BLaER1 treated with 17β-estradiol and CSF1 and Interleukin-3, amounts not matched to agents 10 nM and 100 nM (cell line): Measurements from ENCODE around the gene FAM227A.
"Not testable (repeated sequence)": the region's sequence is repeated elsewhere in the genome, so short reads cannot be mapped to it uniquely, and the experiment has no call there.

Source experiments
- H3K27ac ChIP-seq, 11 experiments: shearing (Covaris generic); formaldehyde crosslinking; 2 replicates each; pipeline ENCODE4 v1.8.1; 2022
- H3K27me3 ChIP-seq, 11 experiments: shearing (Covaris generic); formaldehyde crosslinking; 2 replicates each; pipeline ENCODE4 v1.8.1; 2022
- H3K36me3 ChIP-seq, 11 experiments: shearing (Covaris generic); formaldehyde crosslinking; 2 replicates each; pipeline ENCODE4 v1.8.1; 2022
- H3K4me1 ChIP-seq, 10 experiments: shearing (Covaris generic); formaldehyde crosslinking; 2 replicates each; pipeline ENCODE4 v1.8.1; 2022
- H3K4me2 ChIP-seq, 11 experiments: shearing (Covaris generic); formaldehyde crosslinking; 2 replicates each; pipeline ENCODE4 v1.8.1; 2022
- H3K4me3 ChIP-seq, 10 experiments: shearing (Covaris generic); formaldehyde crosslinking; 2 replicates each; pipeline ENCODE4 v1.8.1; 2022
- H3K9ac ChIP-seq, 11 experiments: shearing (Covaris generic); formaldehyde crosslinking; 2 replicates each; pipeline ENCODE4 v1.8.1; 2022
- H3K9me3 ChIP-seq, 11 experiments: shearing (Covaris generic); formaldehyde crosslinking; replicated peaks in 1 of 11; 2 replicates each; pipeline ENCODE4 v1.8.1; 2022
- H4K20me1 ChIP-seq, 11 experiments: shearing (Covaris generic); formaldehyde crosslinking; 2 replicates each; pipeline ENCODE4 v1.8.1; 2022
- Cebpa-rat ChIP-seq, 11 experiments: shearing (Covaris generic); IDR thresholded peaks; 2 replicates each; pipeline ENCODE4 v1.8.1; 2022

The FAM227A gene

DNA sequence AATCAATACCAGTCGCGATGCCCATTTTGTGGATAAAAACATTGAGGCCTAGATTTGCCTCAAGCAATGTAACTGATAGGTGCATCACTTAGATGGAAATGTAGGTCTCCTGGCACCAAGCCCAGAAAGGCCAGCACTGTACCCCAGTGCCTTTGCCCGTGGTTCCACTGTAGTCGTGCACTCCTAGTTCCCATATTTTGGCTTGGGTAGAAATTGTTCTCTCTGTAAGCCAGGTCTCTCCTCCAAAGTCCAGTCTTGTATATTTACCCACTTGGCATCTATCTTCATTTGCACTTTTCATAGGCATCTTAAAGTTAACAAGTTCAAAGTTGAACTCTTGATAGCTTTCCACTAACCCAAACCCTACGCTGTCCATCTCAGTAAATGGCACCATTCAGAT lies 44.6 kb downstream of the FAM227A start:
- Histone ChIP-seq H3K4me3 (no peak overlapping the region), H3K4me2 (no peak overlapping the region), H4K20me1 (no peaks in the 10 kb centered on the region; a peak in 1 of 22 replicates), H3K27me3 (no peaks in the 10 kb centered on the region), H3K36me3 (no peaks in the 10 kb centered on the region), H3K4me1 (peaks cover 0 to 3% (median 0%) of the 10 kb centered on the region in 10 experiments; a peak in 2 of 20 replicates), H3K27ac (no peak overlapping the region), H3K9me3 (no peaks in the 10 kb centered on the region), H3K9ac (no peak overlapping the region)
- TF ChIP-seq Cebpa-rat (IDR thresholded peaks at IDR 0.05), result no peak

DNA sequence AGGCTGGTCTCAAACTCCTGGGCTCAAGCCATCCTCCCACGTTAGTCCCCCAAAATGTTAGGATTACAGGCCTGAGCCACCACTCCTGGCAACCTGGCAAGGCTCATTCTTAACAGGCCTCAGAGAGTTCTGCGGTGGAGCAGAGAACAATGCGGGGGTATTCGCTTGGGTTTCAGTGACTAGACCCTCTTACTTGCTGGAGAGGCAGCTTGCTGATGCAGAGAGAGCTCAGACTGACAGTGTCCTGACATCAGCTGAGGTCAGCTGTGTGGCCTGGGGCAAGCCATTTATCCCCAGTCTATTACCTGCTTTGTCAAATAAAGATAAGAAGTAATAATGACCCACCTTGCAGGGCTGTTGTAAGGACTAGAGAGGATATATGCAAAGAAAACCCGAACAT lies 46.0 kb downstream of the FAM227A start:
- Histone ChIP-seq H3K9ac (no peak overlapping the region), H4K20me1 (no peaks in the 10 kb centered on the region; a peak in 1 of 22 replicates), H3K4me2 (no peak overlapping the region), H3K27ac (no peak overlapping the region), H3K4me1 (peaks cover 0 to 7% (median 0%) of the 10 kb centered on the region in 10 experiments; a peak in 2 of 20 replicates), H3K27me3 (no peaks in the 10 kb centered on the region), H3K4me3 (no peak overlapping the region), H3K9me3 (no peaks in the 10 kb centered on the region), H3K36me3 (no peaks in the 10 kb centered on the region)
- TF ChIP-seq Cebpa-rat (IDR thresholded peaks at IDR 0.05), result no peak

DNA sequence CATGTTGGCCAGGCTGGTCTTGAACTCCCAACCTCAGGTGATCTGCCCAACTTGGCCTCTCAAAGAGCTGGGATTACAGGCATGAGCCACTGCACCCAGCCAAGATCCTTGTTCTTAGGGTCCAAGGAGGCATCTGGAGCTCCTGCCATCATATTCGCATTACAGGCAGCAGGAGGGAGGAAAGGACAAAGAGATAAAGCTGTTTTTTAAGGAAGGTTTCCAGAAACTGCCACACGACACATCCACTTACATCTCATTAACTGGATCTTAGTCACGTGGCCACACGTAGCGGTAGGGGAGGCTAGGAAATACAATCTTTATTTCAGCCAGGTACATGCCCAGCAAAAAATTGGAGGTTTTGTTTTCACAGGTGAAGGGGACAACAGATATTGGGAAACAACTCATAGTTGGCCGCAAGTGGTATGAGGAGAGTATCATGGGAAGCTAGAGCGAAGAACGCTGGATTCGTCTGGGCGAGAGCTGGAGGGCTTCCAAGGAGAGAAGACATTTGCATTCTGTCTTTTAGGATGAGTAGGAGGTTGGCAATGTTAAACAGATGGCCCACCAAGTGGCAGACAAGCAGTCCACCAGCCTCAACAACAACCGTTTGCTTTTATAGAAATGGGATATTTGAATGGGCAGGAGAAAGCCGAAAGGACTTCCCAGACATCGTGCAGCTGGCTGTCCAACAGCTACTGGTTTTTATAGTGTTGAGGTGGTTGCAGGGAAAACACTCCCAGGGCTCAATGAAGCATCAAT lies 47.0 kb downstream of the FAM227A start:
- no peak overlapping the region for H3K9ac ChIP-seq
- H3K4me3 ChIP-seq, result no peak overlapping the region
- no peaks in the 10 kb centered on the region for H3K9me3 ChIP-seq
- H3K36me3 ChIP-seq, result no peaks in the 10 kb centered on the region
- no peaks in the 10 kb centered on the region; a peak in 1 of 22 replicates for H4K20me1 ChIP-seq
- TF ChIP-seq Cebpa-rat (IDR thresholded peaks at IDR 0.05), result no peak
- peaks cover 0 to 7% (median 0%) of the 10 kb centered on the region in 10 experiments; a peak in 2 of 20 replicates for H3K4me1 ChIP-seq
- no peak overlapping the region for H3K4me2 ChIP-seq
- H3K27ac ChIP-seq, result no peak overlapping the region
- H3K27me3 ChIP-seq, result no peaks in the 10 kb centered on the region

DNA sequence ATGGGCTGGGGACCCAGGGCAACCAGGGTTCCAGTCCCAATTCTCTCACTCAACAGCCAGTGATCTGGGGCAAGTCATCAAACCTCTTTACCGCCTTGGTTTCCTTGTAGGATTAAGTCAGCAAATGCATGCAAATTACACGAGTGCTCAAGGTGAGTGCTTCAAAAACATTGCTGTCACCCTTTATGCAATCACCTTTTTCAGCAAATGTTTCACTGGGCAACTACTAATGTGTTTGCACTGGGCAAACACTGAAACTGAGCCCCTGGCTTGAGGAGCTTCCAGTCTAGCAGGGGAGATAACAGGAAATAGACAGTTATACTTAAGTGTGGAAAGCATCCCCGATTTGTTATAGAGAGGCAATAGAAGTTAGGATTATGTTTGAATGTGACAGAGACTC lies 48.5 kb downstream of the FAM227A start:
- H3K27ac ChIP-seq, result no peak overlapping the region
- H4K20me1 ChIP-seq, result no peaks in the 10 kb centered on the region
- no peak overlapping the region for H3K4me3 ChIP-seq

DNA sequence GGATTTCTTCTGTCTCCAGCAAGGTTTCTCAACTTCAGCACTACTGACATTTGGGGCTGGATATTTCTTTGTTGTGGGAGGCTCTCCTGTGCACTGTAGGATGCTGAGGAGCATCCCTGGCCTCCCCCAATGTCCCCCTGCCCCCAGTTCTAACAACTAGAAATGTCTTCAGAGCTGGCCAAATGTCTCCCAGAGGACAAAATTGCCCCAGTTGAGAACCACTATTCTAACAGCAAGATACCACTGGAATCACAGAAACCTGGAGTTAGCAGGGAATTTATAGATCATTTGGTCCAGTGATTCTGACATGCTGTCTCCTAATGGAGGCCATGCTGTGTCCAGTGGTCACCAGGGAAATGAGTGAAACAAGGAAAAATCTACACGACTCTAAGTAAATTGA lies 54.0 kb downstream of the FAM227A start:
- Histone ChIP-seq H3K36me3 (no peaks in the 10 kb centered on the region; a peak in 1 of 22 replicates), H3K9ac (no peak overlapping the region), H3K9me3 (no peaks in the 10 kb centered on the region), H3K4me2 (no peak overlapping the region), H3K27me3 (no peaks in the 10 kb centered on the region), H3K4me1 (peaks cover 0 to 7% (median 0%) of the 10 kb centered on the region in 10 experiments; a peak in 2 of 20 replicates), H4K20me1 (no peaks in the 10 kb centered on the region), H3K4me3 (no peak overlapping the region), H3K27ac (no peak overlapping the region)
- TF ChIP-seq Cebpa-rat (IDR thresholded peaks at IDR 0.05), result no peak

More for the DNA sequence above, 48.5 kb downstream of the FAM227A start:
- TF ChIP-seq Cebpa-rat (IDR thresholded peaks at IDR 0.05), result no peak
- peaks cover 0 to 7% (median 0%) of the 10 kb centered on the region in 10 experiments; a peak in 2 of 20 replicates for H3K4me1 ChIP-seq
- no peaks in the 10 kb centered on the region for H3K27me3 ChIP-seq
- H3K36me3 ChIP-seq, result no peaks in the 10 kb centered on the region
- H3K9me3 ChIP-seq, result no peaks in the 10 kb centered on the region
- no peak overlapping the region for H3K4me2 ChIP-seq
- no peak overlapping the region for H3K9ac ChIP-seq

DNA sequence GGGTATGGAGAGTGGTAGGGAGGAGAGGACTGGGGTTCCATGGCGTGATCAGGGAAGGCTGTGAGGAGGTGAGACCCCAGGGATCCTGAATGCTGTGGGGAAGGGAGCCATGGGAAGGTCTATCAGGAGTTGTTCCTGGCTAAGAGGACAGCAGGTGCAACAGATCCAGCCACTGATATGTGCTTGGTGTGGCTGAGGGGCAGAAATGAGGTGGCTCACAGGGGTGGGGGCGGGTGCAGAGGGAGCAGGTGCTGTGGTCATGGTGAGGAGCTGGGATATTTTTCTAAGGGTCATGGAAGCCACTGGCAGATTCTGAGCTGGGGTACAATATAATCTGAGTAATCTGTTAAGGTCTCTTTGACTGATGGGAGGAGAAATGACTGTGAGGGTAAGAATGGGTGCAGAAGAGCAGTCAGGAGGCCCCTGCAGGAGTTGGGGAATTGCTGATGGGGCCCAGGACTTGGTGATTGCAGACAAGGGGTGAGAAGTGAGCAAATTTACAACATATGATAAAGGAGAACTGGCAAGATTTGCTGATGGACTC lies 54.9 kb downstream of the FAM227A start:
- H3K9ac ChIP-seq, result no peak overlapping the region
- no peaks in the 10 kb centered on the region; a peak in 1 of 22 replicates for H3K36me3 ChIP-seq
- peaks cover 0 to 3% (median 0%) of the 10 kb centered on the region in 10 experiments; a peak in 2 of 20 replicates for H3K4me1 ChIP-seq
- no peaks in the 10 kb centered on the region for H3K27me3 ChIP-seq
- H3K9me3 ChIP-seq, result no peaks in the 10 kb centered on the region
- H3K27ac ChIP-seq, result no peak overlapping the region
- no peak for TF ChIP-seq Cebpa-rat (IDR thresholded peaks at IDR 0.05)
- no peak overlapping the region for H3K4me2 ChIP-seq
- H4K20me1 ChIP-seq, result no peaks in the 10 kb centered on the region
- H3K4me3 ChIP-seq, result no peak overlapping the region

DNA sequence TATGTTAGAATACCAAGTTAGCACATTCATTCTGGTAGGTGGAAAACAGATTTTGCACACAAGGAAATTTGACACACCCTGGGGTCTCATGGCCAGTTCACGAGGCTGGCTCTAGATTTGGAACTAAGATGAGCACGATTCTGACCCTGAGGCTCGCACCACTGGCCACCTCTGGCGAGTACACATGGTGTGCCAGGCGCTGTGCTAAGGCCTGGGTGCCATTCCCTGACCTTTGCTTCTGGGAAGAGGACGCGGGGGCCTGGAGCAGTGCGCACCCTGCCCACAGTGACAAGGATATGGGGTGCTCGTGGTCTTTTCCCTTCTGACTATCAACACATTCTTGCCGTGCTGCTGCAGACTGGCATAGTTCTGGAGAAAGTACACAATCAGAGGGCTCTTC lies 56.7 kb downstream of the FAM227A start:
- H3K4me2 ChIP-seq, result no peak overlapping the region
- no peak for TF ChIP-seq Cebpa-rat (IDR thresholded peaks at IDR 0.05)
- H3K4me1 ChIP-seq, result no peaks in the 10 kb centered on the region

DNA sequence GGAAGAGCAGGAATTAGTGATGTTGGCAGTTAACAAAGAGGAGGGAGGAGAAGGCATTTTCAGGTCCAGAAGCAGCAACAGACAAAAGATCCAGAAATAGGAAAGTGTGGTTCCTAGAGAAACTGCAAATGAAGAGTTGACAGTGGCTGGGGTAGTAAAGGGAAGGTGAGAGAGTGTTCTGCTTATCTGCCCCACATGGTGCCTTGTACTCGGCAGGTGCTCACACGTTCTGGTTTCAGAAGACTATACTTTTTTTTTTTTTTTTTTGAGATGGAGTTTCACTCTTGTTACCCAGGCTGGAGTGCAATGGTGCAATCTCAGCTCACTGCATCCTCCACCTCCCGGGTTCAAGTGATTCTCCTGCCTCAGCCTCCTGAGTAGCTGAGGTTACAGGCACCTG lies 73.3 kb downstream of the FAM227A start:
- not testable (repeated sequence) for H3K9ac ChIP-seq, H3K4me2 ChIP-seq, H3K4me3 ChIP-seq, H3K27me3 ChIP-seq, H3K27ac ChIP-seq, H3K4me1 ChIP-seq, H4K20me1 ChIP-seq
- Histone ChIP-seq H3K9me3 (peaks cover 0 to 12% (median 6%) of the 10 kb centered on the region in 11 experiments; a peak in 7 of 22 replicates), H3K36me3 (peaks cover 0 to 17% (median 6%) of the 10 kb centered on the region in 11 experiments; a peak in 6 of 22 replicates)

More for the DNA sequence above, 56.7 kb downstream of the FAM227A start:
- Histone ChIP-seq H3K4me3 (no peak overlapping the region), H3K9ac (no peak overlapping the region), H3K36me3 (no peaks in the 10 kb centered on the region; a peak in 1 of 22 replicates), H3K9me3 (no peaks in the 10 kb centered on the region), H3K27me3 (no peaks in the 10 kb centered on the region), H3K27ac (no peak overlapping the region), H4K20me1 (no peaks in the 10 kb centered on the region)

DNA sequence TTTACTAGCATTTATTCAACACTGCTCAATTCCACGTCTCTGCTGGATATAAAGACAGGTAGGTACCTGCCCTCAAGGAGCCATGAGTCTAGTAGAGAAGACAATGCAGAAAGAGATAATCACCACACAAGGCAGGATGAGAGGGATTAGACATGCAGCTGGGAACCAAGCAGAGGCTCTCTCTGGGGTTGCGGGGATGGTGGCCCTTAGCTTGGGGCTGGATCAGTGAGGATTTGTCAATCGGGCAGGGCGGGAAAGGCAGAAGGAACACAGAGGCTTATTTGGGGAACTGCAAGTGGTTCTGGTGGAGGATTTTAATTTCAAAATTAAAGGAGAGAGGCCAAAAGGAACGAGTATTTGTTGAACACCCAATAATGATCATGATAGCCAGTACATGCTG lies 77.7 kb downstream of the FAM227A start:
- Histone ChIP-seq H3K9ac (no peak overlapping the region), H3K4me3 (no peak overlapping the region), H3K27me3 (no peaks in the 10 kb centered on the region), H3K27ac (no peak overlapping the region), H3K4me2 (no peak overlapping the region), H3K9me3 (no peaks in the 10 kb centered on the region), H3K4me1 (no peaks in the 10 kb centered on the region), H3K36me3 (no peaks in the 10 kb centered on the region), H4K20me1 (no peaks in the 10 kb centered on the region)
- TF ChIP-seq Cebpa-rat (IDR thresholded peaks at IDR 0.05), result no peak
